ENCODE results near the gene KLHDC9. TPM values are rescaled to one million over a fixed set of nuclear protein-coding genes. Genes with fewer than 3 reads are reported as not detected.

The KLHDC9 gene
- total RNA-seq, 1 experiment from 2014 or later = 3.6 TPM

DNA sequence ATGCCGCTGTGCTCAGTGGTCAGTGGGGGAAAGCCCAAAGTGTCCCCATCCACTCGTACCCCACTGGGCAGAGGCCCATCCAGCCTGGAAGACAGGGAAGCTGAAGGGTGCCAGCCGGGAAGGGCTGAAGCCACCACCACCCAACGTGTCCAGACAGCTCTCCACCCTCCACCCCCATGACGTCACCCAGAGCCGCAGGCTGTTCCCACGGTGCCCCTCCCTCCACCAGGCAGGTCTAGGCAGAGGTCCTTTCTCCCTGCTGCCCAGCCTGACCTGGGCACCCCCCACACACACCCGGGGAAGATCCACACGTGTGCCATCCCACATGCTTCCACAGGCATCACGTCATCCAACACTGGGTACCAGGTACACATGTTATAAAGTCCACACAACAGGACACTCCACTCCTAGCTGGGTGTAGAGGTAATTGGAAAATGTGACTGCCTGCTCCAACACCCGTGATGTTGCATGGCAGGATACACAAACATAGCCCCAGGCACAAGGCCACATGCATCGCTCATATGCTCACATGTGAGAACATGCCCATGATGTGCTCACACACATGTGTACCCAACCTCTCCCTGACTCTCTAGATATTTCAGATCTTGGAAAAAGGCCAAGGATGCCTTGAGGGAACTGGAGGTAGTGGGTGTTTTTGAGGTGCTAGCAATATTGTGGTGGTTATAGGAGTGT, 23.3 kb upstream of the KLHDC9 start:
- no peak for DNase-seq (ENCODE audit: extremely low read depth, low read depth)

DNA sequence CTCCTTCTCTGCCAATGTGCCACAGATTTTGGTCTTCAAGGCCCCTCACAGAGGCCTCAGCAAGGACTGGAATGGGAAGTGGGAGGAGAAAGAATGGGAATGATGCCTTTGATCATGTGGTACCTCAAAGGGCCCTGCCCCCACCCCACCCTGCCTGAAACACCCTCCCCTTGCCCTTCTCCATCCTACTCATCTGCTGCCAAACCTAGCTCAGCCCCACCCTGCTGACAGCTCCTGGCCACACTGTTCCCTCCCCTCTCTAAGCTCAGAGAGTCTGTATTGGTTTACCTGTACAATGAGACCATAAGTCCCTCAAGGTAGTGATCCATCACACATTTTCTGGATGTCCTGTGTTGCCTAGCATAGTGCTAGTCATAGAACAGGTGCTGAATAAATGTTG, 21.8 kb upstream of the KLHDC9 start:
- DNase-seq (ENCODE audit: extremely low read depth, low read depth) = no peak

- no peak for DNase-seq (ENCODE audit: extremely low read depth, low read depth)
These were observed 20.7 kb upstream of the KLHDC9 start for GRCh38 chr1:161077426-161077825.

GRCh38 chr1:161079436-161080110, 18.6 kb upstream of the KLHDC9 start:
- no peak for DNase-seq (ENCODE audit: extremely low read depth, low read depth)

DNA sequence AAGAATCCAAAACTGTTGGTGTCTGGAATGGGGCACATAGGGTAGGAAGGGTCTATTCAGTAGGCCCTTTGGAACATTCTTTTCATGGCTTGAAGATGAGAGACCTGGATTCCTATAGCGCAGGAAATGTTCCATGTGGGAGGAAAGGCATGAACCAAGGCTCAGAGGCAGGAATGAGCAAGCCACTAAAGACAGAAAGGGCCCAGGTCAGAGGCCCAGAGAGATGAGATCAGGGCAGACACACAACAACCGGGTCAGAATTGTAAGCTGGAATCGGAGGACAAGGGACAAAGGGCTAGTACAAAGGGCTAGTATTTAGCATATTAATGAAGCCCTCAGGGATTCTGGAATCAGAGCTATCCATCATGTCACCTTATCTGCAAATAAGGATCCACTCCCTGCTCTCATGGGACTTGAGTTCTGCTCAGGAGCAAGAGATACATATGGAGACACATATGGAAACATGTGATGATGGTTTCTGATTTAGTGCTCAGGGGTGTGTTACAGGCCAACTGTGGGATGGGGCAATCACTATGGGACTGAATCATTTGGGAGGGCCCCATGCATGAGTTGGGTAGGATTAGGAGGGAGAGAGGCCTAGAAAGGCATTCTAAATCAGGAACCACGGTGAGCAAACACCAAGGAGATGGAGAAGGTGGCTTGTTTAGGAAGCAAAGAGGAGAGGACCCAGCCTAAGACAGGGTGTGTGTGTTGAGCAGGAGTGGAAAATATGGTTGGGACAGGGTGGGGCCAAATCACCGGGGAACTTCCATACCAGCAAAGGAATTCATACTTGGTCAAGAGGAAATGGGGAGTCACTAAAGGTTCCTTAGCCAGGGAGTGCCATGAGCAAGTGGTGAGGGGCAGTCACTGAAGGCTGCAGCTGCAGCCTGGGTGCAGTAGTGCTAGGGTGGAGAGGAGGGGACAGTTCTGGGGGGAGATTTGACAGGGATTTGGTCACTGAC, 17.4 kb upstream of the KLHDC9 start:
- DNase-seq (ENCODE audit: extremely low read depth, low read depth) = no peak

DNA sequence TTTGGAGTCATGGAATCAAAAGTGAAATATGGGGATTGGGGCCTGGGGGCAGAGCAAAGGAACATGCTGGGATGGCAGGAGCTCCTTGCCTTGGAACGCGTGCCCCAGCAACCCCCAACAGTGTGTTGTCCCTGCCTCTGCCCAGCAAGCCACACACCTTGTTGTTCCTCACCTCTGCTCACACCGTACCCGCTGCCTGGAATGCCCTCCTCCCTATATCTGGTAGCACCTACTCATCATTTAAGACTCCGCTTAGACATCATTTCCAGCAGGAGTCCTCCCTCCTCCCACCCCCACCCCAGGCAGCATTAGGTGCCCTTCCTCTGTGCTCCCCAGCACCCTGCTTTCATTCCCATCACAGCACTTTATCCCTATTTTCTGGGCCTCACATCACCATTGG, 16.6 kb upstream of the KLHDC9 start:
- DNase-seq (ENCODE audit: extremely low read depth, low read depth) = no peak

GRCh38 chr1:161082483-161082882, 15.7 kb upstream of the KLHDC9 start:
- no peak for DNase-seq (ENCODE audit: extremely low read depth, low read depth)

GRCh38 chr1:161082996-161083747, 15.0 kb upstream of the KLHDC9 start:
- DNase-seq (ENCODE audit: extremely low read depth, low read depth) = peak; percentile 43

DNA sequence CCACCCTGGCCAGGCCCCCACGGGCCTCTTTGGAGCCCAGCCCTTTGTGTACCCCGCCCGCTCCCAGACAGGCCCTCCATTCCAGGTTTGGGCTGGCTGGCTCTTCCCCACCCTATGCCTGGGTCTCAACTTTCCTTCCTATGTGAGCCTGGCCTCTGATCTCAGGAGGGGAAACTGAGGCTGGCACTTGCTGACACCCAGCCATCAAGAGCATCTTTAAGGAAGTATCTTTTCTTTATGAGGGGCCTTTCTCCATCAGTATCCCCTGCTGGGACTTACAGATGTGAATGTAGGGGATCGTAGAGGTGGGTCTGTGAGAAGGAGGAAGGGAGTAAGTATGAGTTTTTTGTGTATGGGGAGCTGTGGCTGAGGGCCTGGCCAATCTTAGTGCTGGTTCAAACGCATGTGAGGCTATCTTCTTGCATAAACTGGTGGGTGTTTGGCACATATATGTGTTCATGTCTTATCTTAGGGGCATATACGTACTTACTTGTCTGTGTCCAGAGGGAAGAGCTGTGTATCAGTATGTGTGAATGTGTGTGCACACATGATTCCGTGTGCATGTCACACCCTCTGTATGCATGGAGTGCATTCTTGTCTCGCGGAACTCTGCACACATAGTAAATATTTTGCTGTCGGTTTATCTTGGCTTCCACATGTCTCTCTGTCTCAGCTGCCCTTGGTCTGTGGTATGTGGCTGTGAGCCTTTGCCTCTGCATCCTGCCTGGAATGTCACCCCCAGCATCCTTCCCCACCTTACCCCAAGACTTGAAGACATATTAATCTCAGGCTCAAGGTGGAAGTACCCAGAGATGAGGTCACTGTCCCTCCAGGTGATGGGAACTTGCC, 14.2 kb upstream of the KLHDC9 start:
- DNase-seq (ENCODE audit: extremely low read depth, low read depth) = no peak

DNA sequence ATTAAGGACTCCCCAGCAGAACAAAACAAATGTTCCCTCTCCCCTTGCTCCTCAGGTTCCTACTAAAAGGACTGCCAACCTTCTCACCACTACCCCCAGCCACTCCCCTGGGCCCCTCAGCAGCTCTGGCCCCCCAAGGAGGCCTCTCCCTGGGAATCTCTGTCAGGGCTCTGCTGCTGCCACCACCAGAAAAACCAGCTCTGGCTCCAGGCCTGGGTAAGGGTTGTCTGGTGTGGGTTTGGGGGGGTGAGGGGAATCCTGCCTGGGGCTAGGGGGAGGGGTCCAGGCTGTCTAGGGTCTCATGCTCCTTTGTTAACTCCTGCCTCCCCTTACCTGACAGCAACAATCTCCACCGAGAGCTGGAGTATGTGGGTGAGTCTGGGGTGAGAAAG, 13.6 kb upstream of the KLHDC9 start:
- no peak for DNase-seq (ENCODE audit: extremely low read depth, low read depth)

DNA sequence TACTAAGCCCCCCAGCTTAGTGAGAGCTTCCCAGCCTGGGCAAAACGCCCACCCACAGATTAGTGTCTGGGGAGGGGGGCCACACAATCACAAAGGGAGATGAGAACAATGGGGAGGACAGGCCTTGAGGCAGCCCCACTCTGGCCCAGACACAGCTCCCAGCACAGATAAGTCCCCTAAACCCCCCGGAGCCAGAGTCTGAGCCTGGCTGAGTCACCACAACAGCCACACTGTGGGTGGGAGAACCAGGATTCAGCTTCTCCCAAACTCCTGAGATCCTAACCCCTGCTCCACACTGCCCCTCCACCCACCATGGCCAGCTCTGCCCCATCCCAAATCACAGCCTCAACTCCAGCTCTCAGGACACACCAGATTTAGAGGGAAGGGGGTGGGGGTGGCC, 13.0 kb upstream of the KLHDC9 start:
- no peak for DNase-seq (ENCODE audit: extremely low read depth, low read depth)

DNA sequence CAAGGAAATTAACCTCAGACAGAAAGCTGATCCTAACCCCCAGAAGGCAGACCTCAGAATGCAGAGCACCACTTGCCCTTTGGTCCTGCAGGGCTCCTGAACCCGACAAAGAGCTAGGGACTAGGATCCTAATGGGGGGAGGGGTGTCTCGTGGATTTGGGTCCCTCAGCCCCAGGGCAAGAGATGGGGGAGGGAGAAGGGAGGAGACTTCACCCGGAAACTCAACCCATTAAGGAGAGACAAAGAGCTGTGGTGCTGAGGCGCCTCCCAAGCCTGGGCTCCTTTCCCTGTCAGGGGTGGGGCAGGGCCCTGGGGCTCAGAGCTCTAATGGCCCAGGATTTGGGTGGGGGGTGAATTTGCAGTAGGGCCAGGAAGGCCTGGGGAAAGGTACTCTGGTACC, 11.7 kb upstream of the KLHDC9 start:
- no peak for DNase-seq (ENCODE audit: extremely low read depth, low read depth)

DNA sequence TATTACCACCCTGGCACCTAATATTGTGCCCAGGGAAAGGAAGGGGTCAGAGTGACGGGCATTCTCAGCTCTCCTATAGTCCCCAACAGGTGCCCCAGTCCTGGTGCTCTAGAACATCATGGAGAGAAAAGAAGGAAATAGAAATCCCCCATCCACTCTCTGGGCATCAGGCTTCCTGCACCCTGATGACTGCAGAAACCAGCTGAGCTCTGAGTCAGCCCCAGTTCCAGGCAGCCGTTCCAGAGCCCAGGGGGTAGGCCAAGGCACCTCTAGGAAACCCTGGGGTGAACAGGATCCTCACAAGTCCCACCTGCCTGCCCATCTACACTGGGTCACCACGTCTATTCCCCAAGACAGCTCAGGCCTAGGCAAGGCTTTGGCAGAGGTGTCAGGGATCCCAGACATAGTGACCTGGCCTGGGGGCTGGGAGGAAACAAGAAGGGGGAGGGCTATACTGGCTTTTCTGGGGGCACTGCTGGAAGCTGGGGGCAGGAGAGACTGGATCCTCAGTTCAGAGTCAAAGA, 9.5 kb upstream of the KLHDC9 start:
- DNase-seq (ENCODE audit: extremely low read depth, low read depth) = no peak

DNA sequence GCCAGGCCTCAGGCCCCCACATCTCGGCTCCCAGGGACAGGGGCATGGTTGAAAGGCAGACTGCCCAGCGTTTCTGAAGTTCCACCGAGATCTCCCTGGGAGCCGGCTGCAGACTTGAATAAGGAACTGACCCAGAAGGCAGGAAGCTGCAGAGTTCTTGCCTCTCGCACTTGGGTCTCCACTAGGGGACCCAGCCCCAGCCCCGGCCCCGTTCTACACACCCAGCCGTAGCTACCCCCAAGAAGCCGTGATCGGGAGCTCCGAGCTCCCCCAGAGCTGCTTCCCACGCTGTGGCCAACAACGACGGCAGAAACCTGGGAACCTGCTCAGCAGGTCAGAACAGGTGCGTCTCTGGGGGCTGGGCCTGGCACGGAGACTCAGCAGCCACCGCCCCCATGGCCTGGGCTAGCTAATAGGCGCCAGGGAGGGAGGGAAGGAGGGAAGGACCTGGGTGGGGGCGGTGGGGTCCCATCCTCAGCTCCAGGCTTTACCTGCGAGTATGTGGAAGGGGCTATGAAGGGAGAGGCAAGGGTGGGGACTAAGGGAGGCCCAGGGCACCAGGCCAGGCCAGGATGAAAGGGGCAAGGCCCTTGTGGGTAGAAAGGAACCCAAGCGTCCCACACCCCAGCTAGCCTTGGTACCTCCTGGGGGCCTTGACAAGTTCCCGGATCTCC, 8.8 kb upstream of the KLHDC9 start, which contains the start of gene NECTIN4:
Gene NECTIN4, minus strand, starts transcription at position 308 of the 674 bp plus-strand sequence. Its CDS starts 262 bp downstream, at position 46.
- no peak for DNase-seq (ENCODE audit: extremely low read depth, low read depth)

GRCh38 chr1:161089938-161090337, 8.2 kb upstream of the KLHDC9 start:
- no peak for DNase-seq (ENCODE audit: extremely low read depth, low read depth)

GRCh38 chr1:161090617-161091016, 7.5 kb upstream of the KLHDC9 start:
- no peak for DNase-seq (ENCODE audit: extremely low read depth, low read depth)

DNA sequence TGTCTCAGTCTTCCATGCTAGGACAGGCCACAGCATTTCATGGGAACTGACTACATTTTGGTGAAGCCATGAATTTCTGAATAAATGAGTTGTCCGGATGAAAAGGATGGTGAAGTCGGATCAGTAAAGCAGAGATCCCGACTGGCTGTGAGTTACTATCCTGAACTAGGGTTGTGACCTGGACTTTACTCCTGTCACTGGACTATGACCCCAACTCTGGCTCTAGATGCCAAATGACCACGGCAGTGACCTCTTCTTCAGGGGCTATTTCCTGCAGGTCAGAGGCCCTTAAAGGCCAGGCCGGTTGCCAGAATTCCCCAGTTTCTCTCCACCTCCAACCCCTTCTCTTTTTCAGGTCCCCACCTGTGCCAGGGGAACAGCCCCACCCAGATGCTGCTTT, 7.1 kb upstream of the KLHDC9 start:
- no peak for DNase-seq (ENCODE audit: extremely low read depth, low read depth)

- no peak for DNase-seq (ENCODE audit: extremely low read depth, low read depth)
These were observed 6.2 kb upstream of the KLHDC9 start for GRCh38 chr1:161091796-161092507.
